AG10803 (cell line): ENCODE measurements around the gene ZNF526.

Experiments used
- DNase-seq: peaks from one replicate; pipeline ENCODE4 v3.0.0; 2010; ENCODE audit warnings: low read depth
- H3K4me3 ChIP-seq: 2 replicates; pipeline ENCODE4 v1.5.1; 2011; ENCODE audit warnings: mild to moderate bottlenecking, low read length, control low read depth
- TF ChIP-seq, protein P1 (sequence below): conservative IDR thresholded peaks from 2 replicates; pipeline ENCODE4 v1.5.1; 2011; ENCODE audit warnings: mild to moderate bottlenecking, low read length, control low read depth, inconsistent platforms

ZNF526 gene

DNA sequence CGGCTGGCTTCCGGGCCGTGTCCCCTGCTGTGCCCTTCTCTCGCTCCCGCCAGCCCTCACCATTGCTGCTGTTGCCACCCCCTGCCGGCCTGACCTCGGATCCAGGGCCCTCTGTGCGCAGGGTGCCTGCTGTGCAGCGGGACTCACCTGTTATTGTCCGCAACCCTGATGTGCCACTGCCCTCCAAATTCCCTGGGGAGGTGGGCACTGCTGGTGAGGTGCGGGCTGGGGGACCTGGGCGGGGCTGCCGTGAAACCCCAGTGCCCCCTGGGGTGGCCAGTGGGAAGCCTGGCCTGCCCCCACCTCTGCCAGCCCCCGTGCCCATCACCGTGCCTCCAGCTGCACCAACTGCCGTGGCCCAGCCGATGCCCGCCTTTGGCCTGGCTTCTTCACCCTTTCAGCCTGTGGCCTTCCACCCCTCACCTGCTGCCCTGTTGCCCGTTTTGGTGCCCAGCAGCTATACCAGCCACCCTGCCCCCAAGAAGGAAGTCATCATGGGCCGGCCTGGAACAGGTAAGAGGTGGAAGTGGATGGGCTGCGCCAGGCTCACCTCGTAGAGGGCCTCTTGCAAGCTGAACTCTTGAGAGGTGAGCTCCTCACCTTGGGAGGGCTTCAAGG lies 54.1 kb downstream of the ZNF526 start:
- DNase-seq: no peak
- no peak overlapping the region for H3K4me3 ChIP-seq
- TF ChIP-seq, protein P1, sequence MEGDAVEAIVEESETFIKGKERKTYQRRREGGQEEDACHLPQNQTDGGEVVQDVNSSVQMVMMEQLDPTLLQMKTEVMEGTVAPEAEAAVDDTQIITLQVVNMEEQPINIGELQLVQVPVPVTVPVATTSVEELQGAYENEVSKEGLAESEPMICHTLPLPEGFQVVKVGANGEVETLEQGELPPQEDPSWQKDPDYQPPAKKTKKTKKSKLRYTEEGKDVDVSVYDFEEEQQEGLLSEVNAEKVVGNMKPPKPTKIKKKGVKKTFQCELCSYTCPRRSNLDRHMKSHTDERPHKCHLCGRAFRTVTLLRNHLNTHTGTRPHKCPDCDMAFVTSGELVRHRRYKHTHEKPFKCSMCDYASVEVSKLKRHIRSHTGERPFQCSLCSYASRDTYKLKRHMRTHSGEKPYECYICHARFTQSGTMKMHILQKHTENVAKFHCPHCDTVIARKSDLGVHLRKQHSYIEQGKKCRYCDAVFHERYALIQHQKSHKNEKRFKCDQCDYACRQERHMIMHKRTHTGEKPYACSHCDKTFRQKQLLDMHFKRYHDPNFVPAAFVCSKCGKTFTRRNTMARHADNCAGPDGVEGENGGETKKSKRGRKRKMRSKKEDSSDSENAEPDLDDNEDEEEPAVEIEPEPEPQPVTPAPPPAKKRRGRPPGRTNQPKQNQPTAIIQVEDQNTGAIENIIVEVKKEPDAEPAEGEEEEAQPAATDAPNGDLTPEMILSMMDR: no peak

DNA sequence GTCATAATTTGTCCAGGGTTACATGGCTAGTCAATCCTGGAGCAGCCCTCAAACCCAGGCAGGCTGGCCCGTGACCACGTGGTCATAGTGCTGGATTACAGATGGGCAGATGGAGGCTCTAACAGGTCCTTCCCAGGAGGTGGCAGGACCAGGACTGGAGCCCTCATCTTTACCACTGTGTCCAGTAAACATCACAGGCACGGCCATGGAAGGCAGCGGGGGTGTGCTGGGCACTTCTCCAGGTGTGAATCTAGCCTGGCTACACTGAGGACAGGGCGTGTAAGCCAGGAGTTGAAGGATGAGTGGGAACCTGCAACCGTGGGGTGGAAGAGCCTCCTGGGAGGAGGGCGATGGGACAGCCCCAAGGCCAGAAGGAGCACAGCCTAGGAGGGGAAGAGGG lies 55.0 kb downstream of the ZNF526 start:
- no peak for DNase-seq

DNA sequence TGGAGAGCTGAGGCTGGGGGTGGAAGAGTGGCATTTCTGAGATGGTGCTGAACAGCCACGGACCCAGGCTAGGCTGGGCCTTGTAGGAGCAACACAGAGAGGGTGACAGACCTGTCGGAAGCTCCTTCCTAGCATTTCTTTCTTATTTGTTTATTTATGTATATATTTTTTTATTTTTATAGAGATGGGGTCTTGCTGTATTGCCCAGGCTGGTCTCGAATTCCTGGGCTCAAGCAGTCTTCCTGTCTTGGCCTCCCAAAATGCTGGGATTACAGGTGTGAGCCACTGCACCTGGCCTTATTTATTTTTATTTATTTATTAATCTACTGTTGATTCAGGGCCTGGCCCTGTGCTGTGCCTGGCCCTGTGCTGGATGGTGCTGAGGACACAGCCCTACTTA lies 55.4 kb downstream of the ZNF526 start:
- H3K4me3 ChIP-seq: no peak overlapping the region
- TF ChIP-seq, protein P1: no peak
- DNase-seq: no peak

More for the DNA sequence above, 55.0 kb downstream of the ZNF526 start:
- no peak overlapping the region for H3K4me3 ChIP-seq
- TF ChIP-seq, protein P1: no peak

- H3K4me3 ChIP-seq: no peak overlapping the region
- no peak for DNase-seq
- TF ChIP-seq, protein P1: no peak
Measured at GRCh38 chr19:42276284-42276683, 56.2 kb downstream of the ZNF526 start.

GRCh38 chr19:42276821-42277220 lies 56.7 kb downstream of the ZNF526 start:
- no peak overlapping the region for H3K4me3 ChIP-seq
- TF ChIP-seq, protein P1: no peak
- no peak for DNase-seq
